ENCODE data around the gene TCF7L1. TPM values are rescaled to one million over a fixed set of nuclear protein-coding genes. Genes with fewer than 3 reads are reported as not detected.

The TCF7L1 gene
- polyA plus RNA-seq, 1 of the 3 experiments (the other 2 are of a cell fraction) = 3.7 TPM

DNA sequence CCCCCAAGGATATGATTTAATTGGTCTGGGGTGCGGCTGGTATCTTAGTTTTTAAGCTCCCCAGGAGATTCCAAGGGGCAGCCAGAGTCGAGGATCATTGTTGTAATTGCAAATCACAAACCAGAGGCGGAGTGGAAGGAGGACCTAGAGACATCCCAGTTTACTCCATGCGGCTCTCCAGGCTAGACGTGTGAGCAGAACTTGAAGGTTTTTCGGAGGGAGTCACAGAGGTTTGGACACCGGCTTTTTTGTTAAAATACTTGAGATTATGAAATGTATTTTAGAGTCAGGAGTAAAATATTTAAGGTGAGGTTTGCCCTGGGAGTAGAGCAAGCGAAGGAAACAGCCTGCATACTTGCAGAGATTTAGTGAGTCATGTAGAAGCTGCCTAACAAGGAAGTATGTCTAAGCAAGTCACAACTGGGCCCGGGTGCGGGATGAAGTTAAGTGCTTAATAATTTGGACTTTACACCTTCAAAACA lies 155.1 kb downstream of the TCF7L1 start:
- Histone ChIP-seq H3K4me2 (no peak overlapping the region), H3K9me3 (no peaks in the 10 kb centered on the region), H3F3A (replicated peaks; ENCODE audit: insufficient read depth) (no peaks in the 10 kb centered on the region), H3K9ac (no peak overlapping the region), H3K9me2 (no peaks in the 10 kb centered on the region), H2AFZ (ENCODE audit: low read depth) (no peak overlapping the region), H3K27me3 (ENCODE audit: insufficient read depth) (no peaks in the 10 kb centered on the region), H3K27ac (ENCODE audit: low read depth in 2 of 2, low read length in 1 of 2) (no peak overlapping the region), H3K36me3 (replicated peaks in 1 of 2; ENCODE audit: control insufficient read depth in 1 of 2, insufficient read depth in 2 of 2, low read length in 1 of 2) (peaks cover 0 to 8% of the 10 kb centered on the region in 2 experiments), H4K20me1 (ENCODE audit: insufficient read depth) (0 out of 2 replicates have a peak, but pooled peaks cover 3% of the 10 kb centered on the region), H3K4me3 (ENCODE audit: low read depth in 2 of 2, low read length in 1 of 2) (no peak overlapping the region), H3K4me1 (ENCODE audit: control insufficient read depth in 1 of 2, insufficient read depth in 2 of 2, low read depth in 1 of 2, low read length in 1 of 2) (peaks cover 3 to 9% of the 10 kb centered on the region in 2 experiments; a peak in 2 of 4 replicates), H3K79me2 (ENCODE audit: insufficient read depth) (no peaks in the 10 kb centered on the region)
- CTCF ChIA-PET = interaction anchor here (0.6 to 12.0 kb wide), 7 partner anchors 11 to 391 kb away, joined by 3 to 205 read pairs (median 6); partner anchors contain the start of gene TCF7L1
- TF ChIP-seq, protein P1, sequence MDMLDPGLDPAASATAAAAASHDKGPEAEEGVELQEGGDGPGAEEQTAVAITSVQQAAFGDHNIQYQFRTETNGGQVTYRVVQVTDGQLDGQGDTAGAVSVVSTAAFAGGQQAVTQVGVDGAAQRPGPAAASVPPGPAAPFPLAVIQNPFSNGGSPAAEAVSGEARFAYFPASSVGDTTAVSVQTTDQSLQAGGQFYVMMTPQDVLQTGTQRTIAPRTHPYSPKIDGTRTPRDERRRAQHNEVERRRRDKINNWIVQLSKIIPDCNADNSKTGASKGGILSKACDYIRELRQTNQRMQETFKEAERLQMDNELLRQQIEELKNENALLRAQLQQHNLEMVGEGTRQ (IDR thresholded peaks at IDR 0.05; ENCODE audit: borderline replicate concordance, low read depth, low read length) = no peak
- peak; percentile 31; the same call in 1 of the 2 replicates for TF ChIP-seq FOSL2 (IDR thresholded peaks at IDR 0.05; ENCODE audit: borderline replicate concordance, low read depth)
- TF ChIP-seq CHD2 (IDR thresholded peaks at IDR 0.05; ENCODE audit: low read length, partially characterized antibody) = no peak
- TF ChIP-seq MXI1 (IDR thresholded peaks at IDR 0.05; ENCODE audit: low read depth, low read length) = no peak
- WGBS (ENCODE audit: low lambda C conversion rate) = 55% methylated on average over 10 of the region's 10 CpGs
- POLR2A ChIA-PET = no interaction called here
- no peak for DNase-seq

DNA sequence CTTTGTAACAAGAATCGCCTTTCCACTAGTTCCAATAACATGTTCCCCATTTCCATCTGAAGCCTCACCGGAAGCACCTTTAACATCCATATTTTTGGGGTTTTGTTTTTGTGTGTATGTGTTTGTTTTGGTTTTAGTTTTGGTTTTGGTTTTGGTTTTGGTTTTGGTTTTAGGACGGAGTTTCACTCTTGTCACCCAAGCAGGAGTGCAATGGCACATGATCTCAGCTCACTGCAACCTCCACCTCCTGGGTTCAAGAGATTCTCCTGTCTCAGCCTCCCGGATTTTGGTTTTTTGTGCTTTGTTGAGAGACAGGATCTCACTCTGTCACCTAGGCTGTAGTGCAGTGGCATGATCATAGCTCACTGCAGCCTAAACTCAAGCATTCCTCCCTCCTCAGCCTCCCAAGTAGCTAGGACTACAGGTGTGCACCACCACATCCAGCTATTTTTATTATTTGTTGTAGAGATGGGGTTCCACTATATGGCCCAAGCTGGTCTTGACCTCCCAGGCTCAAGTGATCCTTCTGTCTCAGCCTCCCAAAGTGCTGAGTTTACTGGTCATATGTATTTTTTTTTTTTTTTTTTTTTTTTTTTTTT lies 158.3 kb downstream of the TCF7L1 start:
- Histone ChIP-seq H3K36me3 (replicated peaks in 1 of 2; ENCODE audit: control insufficient read depth in 1 of 2, insufficient read depth in 2 of 2, low read length in 1 of 2) (peaks cover 0 to 8% of the 10 kb centered on the region in 2 experiments), H2AFZ (ENCODE audit: low read depth) (no peak overlapping the region), H3F3A (replicated peaks; ENCODE audit: insufficient read depth) (no peaks in the 10 kb centered on the region), H3K9me2 (no peaks in the 10 kb centered on the region), H3K4me1 (ENCODE audit: control insufficient read depth in 1 of 2, insufficient read depth in 2 of 2, low read depth in 1 of 2, low read length in 1 of 2) (peaks cover 0 to 9% of the 10 kb centered on the region in 2 experiments; a peak in 1 of 4 replicates), H3K9ac (no peak overlapping the region), H4K20me1 (ENCODE audit: insufficient read depth) (no peaks in the 10 kb centered on the region), H3K79me2 (ENCODE audit: insufficient read depth) (no peaks in the 10 kb centered on the region), H3K4me2 (no peak overlapping the region), H3K4me3 (ENCODE audit: low read depth in 2 of 2, low read length in 1 of 2) (no peak overlapping the region), H3K27me3 (ENCODE audit: insufficient read depth) (no peaks in the 10 kb centered on the region), H3K27ac (ENCODE audit: low read depth in 2 of 2, low read length in 1 of 2) (no peak overlapping the region), H3K9me3 (no peaks in the 10 kb centered on the region)
- ChIA-PET POLR2A (interaction anchor here (1.4 kb wide), 1 partner anchor 225 kb away, joined by 3 read pairs; no protein-coding TSS in a partner anchor), CTCF (interaction anchor here (1.1 to 12.0 kb wide), 6 partner anchors 7 to 366 kb away, joined by 3 to 205 read pairs (median 16); partner anchors contain the start of gene TCF7L1)
- no peak for DNase-seq
- TF ChIP-seq YY1 (IDR thresholded peaks at IDR 0.05; ENCODE audit: low read depth) = no peak
- TF ChIP-seq, protein P2, sequence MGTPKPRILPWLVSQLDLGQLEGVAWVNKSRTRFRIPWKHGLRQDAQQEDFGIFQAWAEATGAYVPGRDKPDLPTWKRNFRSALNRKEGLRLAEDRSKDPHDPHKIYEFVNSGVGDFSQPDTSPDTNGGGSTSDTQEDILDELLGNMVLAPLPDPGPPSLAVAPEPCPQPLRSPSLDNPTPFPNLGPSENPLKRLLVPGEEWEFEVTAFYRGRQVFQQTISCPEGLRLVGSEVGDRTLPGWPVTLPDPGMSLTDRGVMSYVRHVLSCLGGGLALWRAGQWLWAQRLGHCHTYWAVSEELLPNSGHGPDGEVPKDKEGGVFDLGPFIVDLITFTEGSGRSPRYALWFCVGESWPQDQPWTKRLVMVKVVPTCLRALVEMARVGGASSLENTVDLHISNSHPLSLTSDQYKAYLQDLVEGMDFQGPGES (IDR thresholded peaks at IDR 0.05; ENCODE audit: low read depth, low read length) = no peak
- TF ChIP-seq, protein P3, sequence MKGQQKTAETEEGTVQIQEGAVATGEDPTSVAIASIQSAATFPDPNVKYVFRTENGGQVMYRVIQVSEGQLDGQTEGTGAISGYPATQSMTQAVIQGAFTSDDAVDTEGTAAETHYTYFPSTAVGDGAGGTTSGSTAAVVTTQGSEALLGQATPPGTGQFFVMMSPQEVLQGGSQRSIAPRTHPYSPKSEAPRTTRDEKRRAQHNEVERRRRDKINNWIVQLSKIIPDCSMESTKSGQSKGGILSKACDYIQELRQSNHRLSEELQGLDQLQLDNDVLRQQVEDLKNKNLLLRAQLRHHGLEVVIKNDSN (IDR thresholded peaks at IDR 0.05; ENCODE audit: borderline replicate concordance, low read depth) = no peak
- TF ChIP-seq, protein P4, sequence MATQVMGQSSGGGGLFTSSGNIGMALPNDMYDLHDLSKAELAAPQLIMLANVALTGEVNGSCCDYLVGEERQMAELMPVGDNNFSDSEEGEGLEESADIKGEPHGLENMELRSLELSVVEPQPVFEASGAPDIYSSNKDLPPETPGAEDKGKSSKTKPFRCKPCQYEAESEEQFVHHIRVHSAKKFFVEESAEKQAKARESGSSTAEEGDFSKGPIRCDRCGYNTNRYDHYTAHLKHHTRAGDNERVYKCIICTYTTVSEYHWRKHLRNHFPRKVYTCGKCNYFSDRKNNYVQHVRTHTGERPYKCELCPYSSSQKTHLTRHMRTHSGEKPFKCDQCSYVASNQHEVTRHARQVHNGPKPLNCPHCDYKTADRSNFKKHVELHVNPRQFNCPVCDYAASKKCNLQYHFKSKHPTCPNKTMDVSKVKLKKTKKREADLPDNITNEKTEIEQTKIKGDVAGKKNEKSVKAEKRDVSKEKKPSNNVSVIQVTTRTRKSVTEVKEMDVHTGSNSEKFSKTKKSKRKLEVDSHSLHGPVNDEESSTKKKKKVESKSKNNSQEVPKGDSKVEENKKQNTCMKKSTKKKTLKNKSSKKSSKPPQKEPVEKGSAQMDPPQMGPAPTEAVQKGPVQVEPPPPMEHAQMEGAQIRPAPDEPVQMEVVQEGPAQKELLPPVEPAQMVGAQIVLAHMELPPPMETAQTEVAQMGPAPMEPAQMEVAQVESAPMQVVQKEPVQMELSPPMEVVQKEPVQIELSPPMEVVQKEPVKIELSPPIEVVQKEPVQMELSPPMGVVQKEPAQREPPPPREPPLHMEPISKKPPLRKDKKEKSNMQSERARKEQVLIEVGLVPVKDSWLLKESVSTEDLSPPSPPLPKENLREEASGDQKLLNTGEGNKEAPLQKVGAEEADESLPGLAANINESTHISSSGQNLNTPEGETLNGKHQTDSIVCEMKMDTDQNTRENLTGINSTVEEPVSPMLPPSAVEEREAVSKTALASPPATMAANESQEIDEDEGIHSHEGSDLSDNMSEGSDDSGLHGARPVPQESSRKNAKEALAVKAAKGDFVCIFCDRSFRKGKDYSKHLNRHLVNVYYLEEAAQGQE (IDR thresholded peaks at IDR 0.05; ENCODE audit: low read depth, low read length) = no peak
- TF ChIP-seq, protein P1 (IDR thresholded peaks at IDR 0.05; ENCODE audit: borderline replicate concordance, low read depth, low read length) = no peak
- TF ChIP-seq TEAD4 (IDR thresholded peaks at IDR 0.05; ENCODE audit: borderline replicate concordance, insufficient read depth) = no peak
- TF ChIP-seq MEF2A (IDR thresholded peaks at IDR 0.05; ENCODE audit: borderline replicate concordance, low read depth) = no peak
- TF ChIP-seq NFIC (IDR thresholded peaks at IDR 0.05; ENCODE audit: borderline replicate concordance) = no peak
- TF ChIP-seq NRF1 (IDR thresholded peaks at IDR 0.05; ENCODE audit: low read depth, low read length) = no peak
- no peak for TF ChIP-seq TCF12 (IDR thresholded peaks at IDR 0.05)
- TF ChIP-seq ELF1 (IDR thresholded peaks at IDR 0.05) = no peak
- 90% methylated on average over 4 of the region's 4 CpGs for WGBS (ENCODE audit: low lambda C conversion rate)

Measured in SK-N-SH (cell line).